HUES6 (cell line): ENCODE data around the gene C15orf39.

Experiments
- H3K27ac ChIP-seq: 2 replicates; pipeline ENCODE4 v1.7.0; 2013; ENCODE audit warnings: low read depth, mild to moderate bottlenecking, low read length, inconsistent platforms
- H3K27me3 ChIP-seq: 2 replicates; pipeline ENCODE4 v1.6.1; 2013; ENCODE audit warnings: low read length; ENCODE audit not compliant: control insufficient read depth, insufficient read depth
- H3K36me3 ChIP-seq: 2 replicates; pipeline ENCODE4 v1.6.1; 2013; ENCODE audit warnings: low read length; ENCODE audit not compliant: control insufficient read depth, insufficient read depth
- H3K4me1 ChIP-seq: 2 replicates; pipeline ENCODE4 v1.6.1; 2013; ENCODE audit warnings: low read length; ENCODE audit not compliant: control insufficient read depth, insufficient read depth
- H3K4me3 ChIP-seq: 2 replicates; pipeline ENCODE4 v1.5.1; 2013; ENCODE audit warnings: low read depth, low read length
- H3K9ac ChIP-seq: one replicate; pipeline ENCODE4 v1.6.1; 2013; ENCODE audit warnings: mild to moderate bottlenecking, low read length
- H3K9me3 ChIP-seq: 2 replicates; pipeline ENCODE4 v1.6.1; 2013; ENCODE audit warnings: low read depth, low read length; ENCODE audit not compliant: control insufficient read depth, insufficient read depth

Gene C15orf39

DNA sequence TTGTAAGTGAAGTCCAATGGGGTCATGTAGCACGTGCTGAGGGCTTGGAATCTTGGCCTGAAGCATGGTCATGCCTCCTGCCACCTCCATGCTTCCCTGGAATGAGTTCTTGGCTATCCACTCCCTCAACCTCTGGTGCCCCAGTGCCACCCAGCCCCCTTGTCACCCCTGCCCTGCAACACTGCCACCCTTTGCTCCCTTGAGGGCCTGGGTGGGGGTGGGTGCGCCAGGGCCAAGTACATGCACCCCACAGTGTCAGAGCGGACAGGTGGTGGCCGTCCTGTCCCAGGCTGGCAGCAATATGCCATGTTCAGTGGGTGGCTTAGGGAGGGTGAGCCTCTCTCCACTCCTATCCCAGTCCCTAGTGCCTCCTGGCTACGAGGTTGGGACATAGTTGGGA is 27.6 kb upstream of the C15orf39 start:
- H3K4me3 ChIP-seq, result no peak overlapping the region
- H3K27ac ChIP-seq, result no peak overlapping the region
- peaks cover 5% of the 10 kb centered on the region for H3K9me3 ChIP-seq
- no peaks in the 10 kb centered on the region for H3K36me3 ChIP-seq
- no peak overlapping the region for H3K9ac ChIP-seq
- H3K4me1 ChIP-seq, result peaks cover 24% of the 10 kb centered on the region
- H3K27me3 ChIP-seq, result peaks cover 24% of the 10 kb centered on the region

DNA sequence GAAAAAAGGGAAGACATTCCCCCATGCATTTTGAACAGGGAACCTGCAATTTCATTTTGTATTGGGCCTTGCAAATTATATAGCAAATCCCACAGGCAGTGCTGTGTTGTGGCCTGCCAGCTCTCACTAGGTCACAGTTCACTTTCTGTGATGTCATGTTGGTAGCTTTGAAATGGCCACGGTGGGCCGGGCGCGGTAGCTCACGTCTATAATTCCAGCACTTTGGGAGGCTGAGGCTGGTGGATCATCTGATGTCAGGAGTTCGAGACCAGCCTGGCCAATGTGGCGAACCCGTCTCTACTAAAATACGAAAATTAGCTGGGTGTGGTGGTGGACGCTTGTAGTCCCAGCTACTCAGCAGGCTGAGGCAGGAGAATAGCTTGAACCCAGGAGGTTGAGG is 27.0 kb upstream of the C15orf39 start:
- Histone ChIP-seq H3K4me1 (peaks cover 28% of the 10 kb centered on the region), H3K27ac (no peak overlapping the region), H3K9me3 (no peaks in the 10 kb centered on the region)

DNA sequence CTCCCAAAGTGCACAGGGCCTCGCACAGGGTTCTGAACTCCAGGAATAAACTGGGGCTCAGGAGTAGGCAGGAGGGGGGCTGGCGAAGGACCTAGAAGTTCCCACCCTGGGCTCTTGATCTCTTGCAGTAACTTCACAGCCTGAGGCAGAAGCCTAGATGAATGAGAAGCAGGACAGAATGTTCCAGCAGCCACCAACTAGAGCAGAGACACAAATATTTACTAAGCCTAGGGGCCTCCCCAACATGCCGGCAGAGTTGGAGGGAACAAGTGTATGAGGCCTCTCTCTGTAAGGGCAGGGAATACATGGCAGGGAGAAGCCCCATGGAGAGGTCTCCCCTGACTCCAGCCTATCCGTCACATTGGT is 25.3 kb upstream of the C15orf39 start:
- Histone ChIP-seq H3K4me1 (peaks cover 30% of the 10 kb centered on the region), H3K27me3 (peaks cover 31% of the 10 kb centered on the region), H3K9me3 (no peaks in the 10 kb centered on the region), H3K27ac (no peak overlapping the region), H3K36me3 (no peaks in the 10 kb centered on the region), H3K4me3 (no peak overlapping the region), H3K9ac (no peak overlapping the region)

More for the DNA sequence above, 27.0 kb upstream of the C15orf39 start:
- H3K4me3 ChIP-seq, result no peak overlapping the region
- H3K9ac ChIP-seq, result no peak overlapping the region
- H3K36me3 ChIP-seq, result no peaks in the 10 kb centered on the region
- H3K27me3 ChIP-seq, result peaks cover 31% of the 10 kb centered on the region

DNA sequence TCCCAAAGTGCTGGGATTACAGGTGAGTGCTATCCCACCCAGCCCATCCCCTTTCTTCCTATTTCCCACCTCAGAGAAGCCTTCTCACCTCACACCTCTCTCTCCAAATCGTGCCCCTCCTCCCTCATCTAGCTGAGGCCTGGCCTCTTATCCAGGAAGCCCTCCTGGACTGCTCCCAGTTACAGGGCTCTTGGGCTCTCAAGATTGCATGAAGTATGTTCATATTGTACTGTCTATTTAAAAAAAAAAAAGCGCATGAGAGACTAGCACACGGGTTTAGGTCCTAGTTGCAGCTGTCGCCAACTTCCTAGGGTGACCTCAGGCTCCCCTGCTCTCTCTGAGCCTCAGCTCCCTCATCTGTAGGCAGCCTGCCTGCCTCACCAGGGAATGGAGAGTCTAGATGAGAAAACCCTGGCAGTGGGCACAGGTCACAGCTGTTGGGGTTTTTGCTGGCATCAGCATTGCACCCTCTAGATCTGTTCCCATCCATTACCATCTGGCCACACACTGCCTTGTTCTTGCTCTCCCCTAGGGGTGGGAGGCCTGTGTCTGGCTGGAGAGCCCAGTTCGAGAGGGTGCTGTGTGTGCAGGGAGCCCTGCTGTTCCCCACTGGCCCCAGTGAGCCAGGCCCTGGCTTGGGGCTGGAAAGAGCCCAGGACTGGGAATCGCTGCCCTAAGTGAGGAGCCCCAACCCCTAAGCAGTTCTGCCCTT is 24.2 kb upstream of the C15orf39 start:
- H3K36me3 ChIP-seq, result no peaks in the 10 kb centered on the region
- no peaks in the 10 kb centered on the region for H3K9me3 ChIP-seq
- H3K27me3 ChIP-seq, result peaks cover 31% of the 10 kb centered on the region
- H3K9ac ChIP-seq, result peak overlapping the region; percentile 49
- peak overlapping the region; percentile 52; the same call in 1 of the 2 replicates for H3K4me3 ChIP-seq
- H3K27ac ChIP-seq, result no peak overlapping the region
- peaks cover 39% of the 10 kb centered on the region for H3K4me1 ChIP-seq

DNA sequence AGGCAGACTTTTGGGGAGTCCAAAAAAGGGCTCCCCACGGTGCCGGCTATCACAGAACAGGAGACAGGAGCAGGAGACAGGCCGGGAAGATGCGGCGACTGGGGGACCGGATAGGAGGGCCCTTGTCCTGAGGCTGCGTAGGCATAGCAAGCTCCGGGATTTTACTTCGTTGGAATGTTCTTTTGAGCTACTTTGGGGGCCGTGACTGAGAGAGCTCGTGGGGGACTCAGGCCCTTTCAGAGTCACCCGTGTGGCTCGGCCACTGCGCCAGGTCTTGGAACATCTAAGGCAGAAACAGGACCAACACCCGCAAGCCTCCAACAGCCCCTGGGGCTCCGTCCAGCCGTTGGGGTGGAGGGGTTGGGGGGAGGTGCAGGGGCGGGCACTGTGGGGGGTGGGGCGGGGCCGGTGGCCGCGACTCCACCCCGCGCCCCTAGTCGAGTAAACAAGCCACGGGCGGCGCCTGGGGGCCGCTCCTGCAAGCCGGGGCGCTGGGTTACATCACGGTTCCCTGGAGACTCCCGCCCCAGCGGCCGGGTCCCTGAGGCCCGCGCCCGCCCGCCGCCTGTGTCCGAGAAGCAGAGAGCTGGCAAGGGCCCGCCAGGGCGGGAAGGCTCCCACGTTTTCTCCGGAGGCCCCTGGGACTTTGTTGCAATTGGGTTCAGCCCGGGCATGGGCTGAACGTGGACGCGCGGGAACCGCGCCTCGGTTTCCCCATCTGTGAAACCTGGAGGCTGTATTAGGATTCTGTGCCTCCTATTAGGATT is 23.3 kb upstream of the C15orf39 start:
- Histone ChIP-seq H3K27ac (no peak overlapping the region), H3K36me3 (no peaks in the 10 kb centered on the region), H3K27me3 (peaks cover 31% of the 10 kb centered on the region), H3K4me3 (peak overlapping the region; percentile 52), H3K4me1 (peaks cover 44% of the 10 kb centered on the region), H3K9me3 (no peaks in the 10 kb centered on the region), H3K9ac (peak overlapping the region; percentile 49)

DNA sequence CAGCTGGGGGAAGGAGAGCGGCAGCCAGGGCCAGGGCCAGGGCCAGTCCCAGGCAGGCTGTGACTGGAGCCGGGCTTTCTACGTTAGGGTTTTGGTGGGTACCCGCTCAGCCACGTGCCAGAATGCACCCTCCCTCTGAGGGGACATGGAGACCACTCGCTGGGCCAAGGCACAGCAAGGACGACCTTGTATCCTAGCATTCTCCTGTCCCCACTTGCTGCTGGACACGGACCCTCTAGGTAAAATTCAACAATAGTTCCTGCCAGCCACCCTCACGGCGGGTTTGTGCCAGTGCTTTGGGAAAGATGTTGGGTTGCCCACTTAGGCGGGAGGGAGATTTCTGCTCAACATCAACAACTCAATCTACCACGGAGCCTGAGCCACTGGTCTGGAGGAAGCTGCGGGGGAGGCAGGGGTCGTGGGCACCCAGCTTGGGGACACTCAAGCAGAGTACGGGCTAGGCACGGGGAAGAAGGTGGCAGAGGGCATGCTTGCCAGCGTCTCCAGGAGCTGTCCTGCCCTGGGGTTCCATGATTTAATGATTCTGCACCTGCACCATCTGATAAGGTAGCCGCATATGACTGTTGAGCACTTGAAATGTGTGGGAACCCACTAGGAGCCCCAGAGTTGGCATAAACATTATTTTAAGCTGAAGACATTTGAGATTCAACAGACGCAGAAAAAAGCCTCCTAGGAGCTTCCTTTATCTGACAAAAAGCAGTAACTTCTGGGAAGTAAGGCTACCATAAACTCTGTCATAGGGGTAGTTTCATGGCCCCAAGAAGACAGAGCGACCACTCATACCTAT is 22.5 kb upstream of the C15orf39 start:
- Histone ChIP-seq H3K9ac (no peak overlapping the region), H3K4me3 (peak overlapping the region; percentile 52), H3K9me3 (no peaks in the 10 kb centered on the region), H3K27ac (no peak overlapping the region), H3K4me1 (peaks cover 44% of the 10 kb centered on the region), H3K27me3 (peaks cover 31% of the 10 kb centered on the region), H3K36me3 (no peaks in the 10 kb centered on the region)

DNA sequence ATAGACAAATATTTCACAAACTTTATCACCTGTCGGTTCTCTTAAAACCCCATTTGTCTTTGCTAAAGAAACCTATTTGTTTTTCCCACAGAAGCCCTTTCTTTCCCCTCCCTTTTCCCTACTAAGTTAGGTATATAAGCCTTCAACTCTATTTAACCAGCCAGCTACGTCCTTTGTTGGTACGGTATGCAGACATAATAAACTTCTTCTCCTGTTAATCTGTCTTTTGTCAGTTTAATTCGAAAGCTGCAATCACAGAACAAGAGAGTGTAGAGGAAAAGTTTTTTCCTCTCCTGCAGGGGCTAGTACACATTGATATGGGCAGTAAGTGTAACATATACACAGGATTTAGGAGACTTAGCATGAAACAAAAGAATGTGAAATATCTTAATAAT is 21.9 kb upstream of the C15orf39 start:
- Histone ChIP-seq H3K36me3 (no peaks in the 10 kb centered on the region), H3K27ac (no peak overlapping the region), H3K9me3 (no peaks in the 10 kb centered on the region), H3K9ac (no peak overlapping the region), H3K4me1 (peaks cover 44% of the 10 kb centered on the region), H3K27me3 (peaks cover 31% of the 10 kb centered on the region), H3K4me3 (no peak overlapping the region)

DNA sequence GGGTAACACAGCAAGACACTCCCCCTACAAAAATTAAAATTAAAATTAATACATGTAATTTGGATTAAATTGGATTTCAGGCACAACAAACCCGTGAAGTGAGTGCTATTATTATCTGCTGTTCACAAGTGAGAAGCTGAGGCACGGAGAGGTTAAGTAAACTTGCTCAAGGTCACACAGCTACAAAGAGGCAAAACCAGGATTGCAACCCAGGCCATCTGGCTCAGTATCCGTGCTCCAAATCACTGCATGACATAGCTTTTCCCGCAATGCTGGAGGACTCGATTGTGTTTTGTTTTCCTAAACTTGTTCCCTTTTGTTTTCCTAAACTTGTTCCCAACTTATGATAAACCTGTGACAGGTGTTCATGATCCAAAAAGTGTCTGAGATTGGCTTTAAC is 19.9 kb upstream of the C15orf39 start:
- Histone ChIP-seq H3K9ac (no peak overlapping the region), H3K9me3 (no peaks in the 10 kb centered on the region), H3K4me3 (no peak overlapping the region), H3K36me3 (no peaks in the 10 kb centered on the region), H3K27ac (no peak overlapping the region), H3K27me3 (peaks cover 26% of the 10 kb centered on the region), H3K4me1 (peaks cover 44% of the 10 kb centered on the region)

DNA sequence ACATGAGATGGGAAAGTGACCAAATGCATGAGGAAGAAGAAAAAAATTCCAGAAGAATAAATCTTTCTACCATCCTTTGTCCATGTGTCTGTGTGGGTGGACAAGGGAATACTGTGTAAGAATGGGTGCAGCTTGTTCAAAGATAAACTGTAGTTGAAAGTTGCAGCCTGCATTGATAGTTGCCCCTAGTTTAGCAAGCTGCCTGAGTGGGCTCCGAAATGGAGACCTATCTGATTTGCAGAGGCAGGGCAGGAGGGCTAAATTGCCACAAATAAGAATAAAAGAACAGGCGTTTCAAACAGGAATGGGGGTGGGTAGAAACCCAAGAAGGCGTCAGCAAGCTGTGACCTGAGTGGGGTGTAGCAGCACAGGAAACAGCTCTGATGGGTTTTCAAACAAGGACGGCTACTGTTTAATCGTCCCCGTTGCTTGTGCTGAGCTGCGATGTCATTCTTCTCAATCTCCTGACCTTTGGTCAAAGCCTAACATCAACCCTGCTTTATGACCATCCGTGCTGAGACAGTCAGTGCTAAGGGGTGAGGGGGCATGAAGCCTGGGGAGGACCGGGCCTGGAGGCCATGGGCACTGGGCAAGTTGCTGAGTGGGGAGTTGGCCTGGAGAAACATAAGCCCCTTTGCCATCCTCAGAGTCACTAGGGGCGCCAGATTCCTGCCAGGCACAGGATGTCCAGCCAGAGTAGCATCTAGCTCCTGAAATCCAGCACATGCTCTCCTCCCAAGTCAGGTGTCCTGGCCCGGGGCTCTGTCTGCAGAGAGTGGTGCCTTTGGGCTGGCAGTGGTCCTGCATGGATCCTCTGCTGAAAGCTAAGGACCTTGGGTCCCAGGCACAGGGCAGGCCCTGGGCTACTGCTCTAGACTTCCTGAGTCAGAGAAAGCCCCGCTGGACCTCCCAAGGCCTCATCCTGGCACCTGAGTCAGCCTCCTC is 19.2 kb upstream of the C15orf39 start:
- no peak overlapping the region for H3K9ac ChIP-seq
- H3K4me1 ChIP-seq, result peaks cover 43% of the 10 kb centered on the region
- no peaks in the 10 kb centered on the region for H3K9me3 ChIP-seq
- H3K36me3 ChIP-seq, result no peaks in the 10 kb centered on the region
- H3K27ac ChIP-seq, result no peak overlapping the region
- H3K4me3 ChIP-seq, result no peak overlapping the region
- peaks cover 19% of the 10 kb centered on the region for H3K27me3 ChIP-seq

DNA sequence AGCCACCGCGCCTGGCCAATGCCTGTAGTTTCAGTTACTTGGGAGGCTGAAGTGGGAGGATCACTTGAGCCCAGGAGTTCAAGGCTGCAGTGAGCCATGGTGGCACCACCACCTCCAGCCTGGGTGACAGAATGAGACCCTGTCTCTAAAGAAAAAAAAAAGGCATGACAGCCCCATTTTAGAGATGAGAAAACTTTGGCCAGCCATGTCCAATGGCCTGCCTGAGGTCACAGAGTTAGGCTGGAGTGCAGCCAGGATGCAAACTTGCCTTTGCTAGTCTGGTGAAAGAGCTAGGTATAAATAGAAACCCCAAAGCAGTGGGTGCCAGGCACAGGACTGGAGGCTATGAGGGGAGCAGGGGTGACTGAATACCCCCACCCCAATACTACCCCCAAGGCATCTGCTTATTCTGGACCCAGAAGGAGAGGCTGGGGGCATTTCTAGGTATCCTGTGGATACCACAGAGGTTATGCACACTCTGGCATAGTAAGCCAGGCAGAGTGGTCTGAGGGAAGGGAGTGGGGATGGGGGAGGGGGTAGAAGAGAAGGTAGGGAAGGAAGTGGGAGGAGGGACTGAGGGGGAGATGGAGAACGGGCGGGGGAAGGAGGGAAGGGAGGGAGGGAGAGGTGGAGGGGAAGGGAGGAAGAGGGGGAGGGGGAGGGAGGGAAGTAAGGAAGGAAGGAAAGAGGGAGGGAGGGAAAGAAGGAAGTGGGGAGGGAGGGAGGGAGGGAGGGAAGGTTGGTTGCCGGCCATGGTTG is 16.2 kb upstream of the C15orf39 start:
- Histone ChIP-seq H3K4me3 (no peak overlapping the region), H3K9ac (no peak overlapping the region), H3K36me3 (no peaks in the 10 kb centered on the region), H3K27me3 (no peaks in the 10 kb centered on the region), H3K4me1 (peaks cover 16% of the 10 kb centered on the region; the same call in 1 of the 2 replicates), H3K9me3 (peaks cover 13% of the 10 kb centered on the region), H3K27ac (no peak overlapping the region)
